ENCODE measurements around the gene PPP1R10.

The PPP1R10 gene

GRCh38 chr6:30598912-30599624 is 18.0 kb downstream of the PPP1R10 start:
- no peak for DNase-seq (ENCODE audit: low read depth)

GRCh38 chr6:30597315-30598144 is 19.5 kb downstream of the PPP1R10 start:
- peak; percentile 63 for DNase-seq (ENCODE audit: low read depth)

GRCh38 chr6:30592287-30592686 is 24.8 kb downstream of the PPP1R10 start:
- no peak for DNase-seq (ENCODE audit: low read depth)

GRCh38 chr6:30591008-30591407 is 26.0 kb downstream of the PPP1R10 start:
- no peak for DNase-seq (ENCODE audit: low read depth)

GRCh38 chr6:30590509-30590908 is 26.5 kb downstream of the PPP1R10 start:
- no peak for DNase-seq (ENCODE audit: low read depth)

GRCh38 chr6:30589754-30590358 is 27.2 kb downstream of the PPP1R10 start:
- no peak for DNase-seq (ENCODE audit: low read depth)

GRCh38 chr6:30583921-30584320 is 33.1 kb downstream of the PPP1R10 start:
- DNase-seq (ENCODE audit: low read depth), result no peak

GRCh38 chr6:30578051-30578450 is 39.0 kb downstream of the PPP1R10 start:
- DNase-seq (ENCODE audit: low read depth), result no peak

GRCh38 chr6:30573113-30573512 is 43.9 kb downstream of the PPP1R10 start:
- no peak for DNase-seq (ENCODE audit: low read depth)

- DNase-seq (ENCODE audit: low read depth), result no peak
Observed at GRCh38 chr6:30572148-30572547, 44.9 kb downstream of the PPP1R10 start.

GRCh38 chr6:30571762-30572082 is 45.3 kb downstream of the PPP1R10 start:
- no peak for DNase-seq (ENCODE audit: low read depth)

GRCh38 chr6:30571075-30571761 is 45.8 kb downstream of the PPP1R10 start, which contains the start of gene ABCF1:
TSS of gene ABCF1 (plus strand) at chr6:30571442. CDS start at chr6:30571488, 46 bp downstream.
- DNase-seq (ENCODE audit: low read depth), result peak; percentile 94

- no peak for DNase-seq (ENCODE audit: low read depth)
Observed at GRCh38 chr6:30570740-30571074, 46.3 kb downstream of the PPP1R10 start.

- no peak for DNase-seq (ENCODE audit: low read depth)
Observed at GRCh38 chr6:30570263-30570662, 46.8 kb downstream of the PPP1R10 start.

GRCh38 chr6:30568245-30568644 is 48.8 kb downstream of the PPP1R10 start:
- DNase-seq (ENCODE audit: low read depth), result no peak

GRCh38 chr6:30565772-30566171 is 51.3 kb downstream of the PPP1R10 start:
- DNase-seq (ENCODE audit: low read depth), result no peak

- DNase-seq (ENCODE audit: low read depth), result no peak
Observed at GRCh38 chr6:30564114-30564513, 52.9 kb downstream of the PPP1R10 start.

- no peak for DNase-seq (ENCODE audit: low read depth)
Observed at GRCh38 chr6:30562470-30563425, 54.3 kb downstream of the PPP1R10 start.

GRCh38 chr6:30560930-30561329 is 56.1 kb downstream of the PPP1R10 start:
- no peak for DNase-seq (ENCODE audit: low read depth)

- no peak for DNase-seq (ENCODE audit: low read depth)
Observed at GRCh38 chr6:30557683-30557981, 59.4 kb downstream of the PPP1R10 start.

GRCh38 chr6:30556906-30557682 is 59.9 kb downstream of the PPP1R10 start, which contains the start of gene PRR3:
TSS of gene PRR3 (plus strand) at chr6:30557295. CDS start at chr6:30557345, 50 bp downstream.
- DNase-seq (ENCODE audit: low read depth), result peak; percentile 77

All from GM04504 (cell line).